HAP-1 (cell line): Measurements from ENCODE around the gene UST.
"Not testable (repeated sequence)": the region's sequence is repeated elsewhere in the genome, so short reads cannot be mapped to it uniquely, and the experiment has no call there.

Source experiments
- DNase-seq, 2 experiments: peaks; one replicate each; pipeline ENCODE4 v3.0.0-alpha.2; 2016 to 2020; ENCODE audit warnings: low spot score in 2 of 2
- H3K27me3 ChIP-seq: fragments of 250-450 bp; sonication (Bioruptor Pico); 2 replicates; pipeline ENCODE4 v1.5.1; 2020; ENCODE audit warnings: low read depth, mild to moderate bottlenecking, moderate library complexity
- H3K36me3 ChIP-seq: fragments of 250-450 bp; sonication (Bioruptor Pico); replicated peaks from 2 replicates; pipeline ENCODE4 v1.5.1; 2020; ENCODE audit warnings: mild to moderate bottlenecking
- H3K4me1 ChIP-seq: fragments of 250-450 bp; sonication (Bioruptor Pico); 2 replicates; pipeline ENCODE4 v1.5.1; 2020; ENCODE audit warnings: mild to moderate bottlenecking
- H3K4me3 ChIP-seq: fragments of 250-450 bp; sonication (Bioruptor Pico); 2 replicates; pipeline ENCODE4 v1.5.1; 2020; ENCODE audit warnings: mild to moderate bottlenecking, moderate library complexity
- H3K9me3 ChIP-seq: fragments of 250-450 bp; sonication (Bioruptor Pico); 2 replicates; pipeline ENCODE4 v1.5.1; 2020; ENCODE audit warnings: mild to moderate bottlenecking, moderate library complexity
- in situ Hi-C: fragments of 300-500 bp; cut with MboI; formaldehyde crosslinking; loops from 3 replicates; pipeline ENCODE4 v1.14.3; 2020; ENCODE audit warnings: low sequenced_read_pairs, inconsistent platforms, mixed read lengths

UST gene

GRCh38 chr6:148780423-148780822 is 33.6 kb downstream of the UST start:
- H3K27me3 ChIP-seq, H3K9me3 ChIP-seq, H3K36me3 ChIP-seq, H3K4me3 ChIP-seq, DNase-seq, in situ Hi-C loops, H3K4me1 ChIP-seq: not testable (repeated sequence)

- Histone ChIP-seq H3K9me3 (no peaks in the 10 kb centered on the region), H3K4me3 (no peak overlapping the region), H3K36me3 (no peaks in the 10 kb centered on the region), H3K27me3 (no peaks in the 10 kb centered on the region), H3K4me1 (peaks cover 2% of the 10 kb centered on the region; the same call in 1 of the 2 replicates)
- in situ Hi-C loops = no loop called here
- no peak for DNase-seq
These were observed 34.1 kb downstream of the UST start for GRCh38 chr6:148780918-148781436.

GRCh38 chr6:148789948-148790347 is 43.1 kb downstream of the UST start:
- H3K27me3 ChIP-seq = no peaks in the 10 kb centered on the region
- no peak overlapping the region for H3K4me3 ChIP-seq
- DNase-seq = no peak
- H3K36me3 ChIP-seq = no peaks in the 10 kb centered on the region
- in situ Hi-C loops = no loop called here
- H3K9me3 ChIP-seq = peaks cover 8% of the 10 kb centered on the region
- no peaks in the 10 kb centered on the region for H3K4me1 ChIP-seq

DNA sequence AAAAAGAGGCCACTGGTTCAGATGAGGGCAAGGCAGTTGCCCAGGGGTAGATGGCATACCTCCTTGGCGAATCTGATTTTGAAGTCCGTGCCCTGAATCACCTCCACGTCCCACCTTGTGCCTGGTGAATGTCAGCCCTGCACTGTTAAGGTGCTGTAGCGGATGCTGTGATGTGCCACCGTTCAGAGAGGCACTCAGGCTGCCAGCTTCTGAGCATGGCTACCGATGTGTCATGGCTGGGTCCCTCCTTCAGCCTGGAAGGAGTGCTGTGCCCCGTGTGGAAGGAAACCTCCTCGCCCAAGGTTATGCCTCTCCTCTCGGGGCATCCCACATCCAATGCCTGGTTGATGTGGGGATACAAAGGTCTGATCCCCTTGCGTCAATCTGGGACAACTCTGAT is 43.6 kb downstream of the UST start:
- Histone ChIP-seq H3K4me1 (no peaks in the 10 kb centered on the region), H3K27me3 (no peaks in the 10 kb centered on the region), H3K9me3 (peaks cover 8% of the 10 kb centered on the region), H3K36me3 (no peaks in the 10 kb centered on the region), H3K4me3 (no peak overlapping the region)
- DNase-seq = no peak
- in situ Hi-C loops = no loop called here

GRCh38 chr6:148790817-148791216 is 44.0 kb downstream of the UST start:
- H3K9me3 ChIP-seq = peaks cover 8% of the 10 kb centered on the region
- no peak for DNase-seq
- H3K27me3 ChIP-seq = no peaks in the 10 kb centered on the region
- in situ Hi-C loops = no loop called here
- H3K4me3 ChIP-seq = no peak overlapping the region
- H3K36me3 ChIP-seq = no peaks in the 10 kb centered on the region
- H3K4me1 ChIP-seq = no peaks in the 10 kb centered on the region

DNA sequence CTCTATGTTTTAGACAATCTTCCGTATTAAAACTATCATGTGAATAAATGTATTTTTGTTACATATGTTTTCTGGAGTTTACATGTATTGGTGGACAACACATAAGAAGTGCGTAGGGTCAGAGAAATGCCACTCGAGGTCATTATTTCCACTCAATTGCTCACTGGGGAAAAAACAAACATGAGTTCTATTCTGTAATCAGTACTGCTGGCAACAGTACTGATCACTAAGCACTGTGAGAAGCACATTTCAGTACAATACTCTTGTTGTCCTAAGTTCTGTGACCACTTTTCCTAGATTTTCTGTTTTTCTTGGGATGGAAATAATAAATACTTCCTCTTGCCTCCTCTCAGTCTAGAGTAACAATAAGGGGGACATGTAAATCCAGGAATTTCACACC is 44.5 kb downstream of the UST start:
- no peak overlapping the region for H3K4me3 ChIP-seq
- peaks cover 8% of the 10 kb centered on the region for H3K9me3 ChIP-seq
- in situ Hi-C loops = no loop called here
- H3K36me3 ChIP-seq = no peaks in the 10 kb centered on the region
- no peaks in the 10 kb centered on the region for H3K4me1 ChIP-seq
- no peak for DNase-seq
- H3K27me3 ChIP-seq = no peaks in the 10 kb centered on the region

- Histone ChIP-seq H3K27me3 (no peaks in the 10 kb centered on the region), H3K4me1 (no peaks in the 10 kb centered on the region), H3K36me3 (no peaks in the 10 kb centered on the region), H3K9me3 (peaks cover 8% of the 10 kb centered on the region), H3K4me3 (no peak overlapping the region)
- in situ Hi-C loops = no loop called here
- DNase-seq = no peak
These were observed 46.9 kb downstream of the UST start for GRCh38 chr6:148793721-148794120.

DNA sequence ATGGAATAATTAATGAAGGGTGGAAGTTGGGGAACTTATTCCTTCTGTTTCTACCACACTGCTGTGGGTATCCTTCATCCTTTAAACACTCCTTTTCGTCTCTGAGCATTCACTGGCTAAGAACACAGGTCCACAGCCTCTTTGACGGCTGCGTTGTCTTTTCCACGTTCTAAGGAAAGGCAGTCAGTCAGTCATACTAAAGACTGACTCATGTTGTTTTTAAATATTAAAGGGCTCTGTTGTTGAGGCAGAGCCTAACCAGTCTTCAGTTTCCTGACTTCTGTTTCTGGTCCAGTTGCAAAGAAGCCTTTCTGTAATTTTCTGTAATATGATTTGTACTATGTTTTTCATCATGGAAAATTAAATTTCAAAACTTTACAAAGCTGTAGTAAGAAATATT is 48.0 kb downstream of the UST start:
- peaks cover 8% of the 10 kb centered on the region for H3K9me3 ChIP-seq
- in situ Hi-C loops = no loop called here
- H3K4me3 ChIP-seq = no peak overlapping the region
- no peaks in the 10 kb centered on the region for H3K36me3 ChIP-seq
- DNase-seq = no peak
- H3K27me3 ChIP-seq = no peaks in the 10 kb centered on the region
- no peaks in the 10 kb centered on the region for H3K4me1 ChIP-seq

DNA sequence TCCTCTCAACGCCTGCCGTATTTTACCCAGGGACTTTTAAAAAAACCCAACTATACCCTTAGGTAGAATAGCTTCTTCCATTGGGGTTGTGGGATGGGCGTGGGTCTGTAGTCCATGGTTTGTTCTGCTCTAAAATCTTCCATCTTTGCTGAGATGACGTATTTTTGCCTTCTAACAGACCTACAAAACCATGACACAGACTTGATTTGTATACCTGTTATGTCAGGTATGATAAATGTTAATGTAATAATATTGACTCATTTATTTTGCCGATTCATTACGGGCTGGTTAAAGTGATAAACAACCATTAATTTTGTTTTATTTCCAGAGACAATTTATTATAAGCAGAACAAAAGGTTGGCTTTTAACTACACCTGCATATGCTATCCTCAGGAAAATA is 48.7 kb downstream of the UST start:
- H3K4me1 ChIP-seq = no peaks in the 10 kb centered on the region
- no peaks in the 10 kb centered on the region for H3K27me3 ChIP-seq
- H3K9me3 ChIP-seq = peaks cover 8% of the 10 kb centered on the region
- H3K36me3 ChIP-seq = no peaks in the 10 kb centered on the region
- in situ Hi-C loops = no loop called here
- no peak overlapping the region for H3K4me3 ChIP-seq
- DNase-seq = no peak

- no peaks in the 10 kb centered on the region for H3K36me3 ChIP-seq
- in situ Hi-C loops = no loop called here
- no peaks in the 10 kb centered on the region for H3K27me3 ChIP-seq
- no peak for DNase-seq
- no peaks in the 10 kb centered on the region for H3K9me3 ChIP-seq
- H3K4me3 ChIP-seq = no peak overlapping the region
- H3K4me1 ChIP-seq = no peaks in the 10 kb centered on the region
These were observed 52.8 kb downstream of the UST start for GRCh38 chr6:148799647-148800046.

GRCh38 chr6:148800536-148800935 is 53.7 kb downstream of the UST start:
- H3K36me3 ChIP-seq = no peaks in the 10 kb centered on the region
- no peak overlapping the region for H3K4me3 ChIP-seq
- in situ Hi-C loops = no loop called here
- no peak for DNase-seq
- no peaks in the 10 kb centered on the region for H3K27me3 ChIP-seq
- no peaks in the 10 kb centered on the region for H3K9me3 ChIP-seq
- peaks cover 8% of the 10 kb centered on the region for H3K4me1 ChIP-seq

- H3K9me3 ChIP-seq = no peaks in the 10 kb centered on the region
- no peaks in the 10 kb centered on the region for H3K36me3 ChIP-seq
- in situ Hi-C loops = no loop called here
- H3K4me3 ChIP-seq = no peak overlapping the region
- no peaks in the 10 kb centered on the region for H3K27me3 ChIP-seq
- H3K4me1 ChIP-seq = peaks cover 15% of the 10 kb centered on the region
- no peak for DNase-seq
These were observed 57.1 kb downstream of the UST start for GRCh38 chr6:148803979-148804378.

GRCh38 chr6:148805777-148806176 is 58.9 kb downstream of the UST start:
- Histone ChIP-seq H3K4me3 (no peak overlapping the region), H3K36me3 (no peaks in the 10 kb centered on the region), H3K4me1 (peaks cover 15% of the 10 kb centered on the region), H3K9me3 (no peaks in the 10 kb centered on the region), H3K27me3 (no peaks in the 10 kb centered on the region)
- in situ Hi-C loops = no loop called here
- peak in 1 of 2 experiments; percentile 45 for DNase-seq

GRCh38 chr6:148807784-148808183 is 61.0 kb downstream of the UST start:
- Histone ChIP-seq H3K9me3 (no peaks in the 10 kb centered on the region), H3K4me1 (peaks cover 15% of the 10 kb centered on the region), H3K36me3 (no peaks in the 10 kb centered on the region), H3K27me3 (no peaks in the 10 kb centered on the region), H3K4me3 (no peak overlapping the region)
- no peak for DNase-seq
- in situ Hi-C loops = no loop called here

DNA sequence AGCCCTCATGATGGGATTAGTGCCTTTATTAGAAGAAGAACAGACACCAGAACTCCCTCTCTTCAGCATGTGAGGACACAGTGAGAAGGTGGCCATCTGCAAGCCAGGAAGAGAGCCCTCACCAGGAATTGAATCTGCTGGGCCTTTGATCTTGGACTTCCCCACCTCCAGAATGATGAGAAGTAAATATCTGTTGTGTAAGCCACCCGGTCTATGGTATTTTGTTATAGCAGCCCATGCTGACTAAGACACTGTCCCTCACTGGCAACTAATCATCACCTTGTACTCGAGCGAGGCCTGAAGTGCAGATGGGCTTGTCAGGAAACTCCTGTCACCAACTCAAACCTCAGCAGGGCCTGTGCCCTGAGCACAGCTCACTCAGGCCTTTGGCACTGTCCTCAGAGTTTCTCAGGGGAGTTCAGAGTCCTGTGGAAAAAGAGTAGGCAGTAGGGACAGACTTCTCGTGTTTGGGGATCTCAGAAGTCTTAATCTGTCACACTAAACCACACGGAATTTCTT is 62.0 kb downstream of the UST start:
- Histone ChIP-seq H3K36me3 (no peaks in the 10 kb centered on the region), H3K4me3 (no peak overlapping the region), H3K27me3 (no peaks in the 10 kb centered on the region), H3K4me1 (peaks cover 15% of the 10 kb centered on the region), H3K9me3 (no peaks in the 10 kb centered on the region)
- DNase-seq = no peak
- in situ Hi-C loops = no loop called here
